ACC112 (cell line): ENCODE data around the gene PBXIP1.

Experiments
- H2AFZ ChIP-seq: fragments of 200-600 bp; sonication (generic); one replicate; pipeline ENCODE4 v1.6.0; 2017; ENCODE audit warnings: antibody characterized with exemption, low read length; ENCODE audit not compliant: unreplicated experiment
- H3K27ac ChIP-seq: fragments of 200-600 bp; sonication (generic); 2 replicates; pipeline ENCODE4 v1.5.1; 2014; ENCODE audit warnings: low read depth, mild to moderate bottlenecking, antibody characterized with exemption, low read length, moderate library complexity
- H3K27me3 ChIP-seq: fragments of 200-600 bp; sonication (generic); 2 replicates; pipeline ENCODE4 v1.6.1; 2014; ENCODE audit warnings: mild to moderate bottlenecking, antibody characterized with exemption, low read length, moderate library complexity, mixed read lengths; ENCODE audit not compliant: insufficient read depth
- H3K36me3 ChIP-seq: fragments of 200-600 bp; sonication (generic); 2 replicates; pipeline ENCODE4 v1.6.1; 2016; ENCODE audit warnings: mild to moderate bottlenecking, antibody characterized with exemption, low read length, moderate library complexity, mixed read lengths; ENCODE audit not compliant: insufficient read depth
- H3K4me1 ChIP-seq: fragments of 200-600 bp; sonication (generic); one replicate; pipeline ENCODE4 v1.6.1; 2016; ENCODE audit warnings: low read length, mixed read lengths; ENCODE audit not compliant: insufficient read depth, unreplicated experiment, control insufficient read depth
- H3K4me3 ChIP-seq: fragments of 200-600 bp; sonication (generic); 2 replicates; pipeline ENCODE4 v1.5.1; 2014; ENCODE audit warnings: mild to moderate bottlenecking, low read depth, low read length
- H3K79me2 ChIP-seq: fragments of 200-600 bp; sonication (generic); one replicate; pipeline ENCODE4 v1.6.0; 2016; ENCODE audit warnings: low read length; ENCODE audit not compliant: control insufficient read depth, unreplicated experiment, insufficient read depth

The PBXIP1 gene

GRCh38 chr1:154941333-154942013, 14.4 kb downstream of the PBXIP1 start:
- no peak overlapping the region for H3K27ac ChIP-seq
- H3K4me3 ChIP-seq = no peak overlapping the region
- H3K79me2 ChIP-seq = no peaks in the 10 kb centered on the region
- peaks cover 19% of the 10 kb centered on the region for H3K4me1 ChIP-seq
- H3K27me3 ChIP-seq = no peaks in the 10 kb centered on the region
- H2AFZ ChIP-seq = no peak overlapping the region
- no peaks in the 10 kb centered on the region for H3K36me3 ChIP-seq

- Histone ChIP-seq H3K79me2 (peaks cover 4% of the 10 kb centered on the region), H3K4me3 (no peak overlapping the region), H3K27ac (no peak overlapping the region), H2AFZ (no peak overlapping the region), H3K4me1 (peaks cover 22% of the 10 kb centered on the region), H3K27me3 (no peaks in the 10 kb centered on the region), H3K36me3 (no peaks in the 10 kb centered on the region)
Observed at GRCh38 chr1:154940651-154941194, 15.2 kb downstream of the PBXIP1 start.

GRCh38 chr1:154940213-154940560, 15.7 kb downstream of the PBXIP1 start:
- H3K4me3 ChIP-seq = no peak overlapping the region
- H3K79me2 ChIP-seq = peaks cover 10% of the 10 kb centered on the region
- H3K4me1 ChIP-seq = peaks cover 26% of the 10 kb centered on the region
- H3K27me3 ChIP-seq = no peaks in the 10 kb centered on the region
- H3K36me3 ChIP-seq = no peaks in the 10 kb centered on the region
- H3K27ac ChIP-seq = no peak overlapping the region
- no peak overlapping the region for H2AFZ ChIP-seq

GRCh38 chr1:154938604-154939399, 17.1 kb downstream of the PBXIP1 start:
- Histone ChIP-seq H3K27me3 (no peaks in the 10 kb centered on the region), H3K79me2 (peaks cover 11% of the 10 kb centered on the region), H3K4me3 (no peak overlapping the region), H3K36me3 (no peaks in the 10 kb centered on the region), H3K27ac (peak overlapping the region; percentile 92; the same call in 1 of the 2 replicates), H3K4me1 (peaks cover 18% of the 10 kb centered on the region), H2AFZ (no peak overlapping the region)

- Histone ChIP-seq H3K27ac (peak overlapping the region; percentile 92), H3K4me1 (peaks cover 17% of the 10 kb centered on the region), H3K36me3 (no peaks in the 10 kb centered on the region), H3K27me3 (no peaks in the 10 kb centered on the region), H3K79me2 (peaks cover 11% of the 10 kb centered on the region), H3K4me3 (peak overlapping the region; percentile 79), H2AFZ (peak overlapping the region; percentile 66)
Observed at GRCh38 chr1:154937988-154938386, 17.9 kb downstream of the PBXIP1 start.

GRCh38 chr1:154937085-154937987, 18.6 kb downstream of the PBXIP1 start:
- peaks cover 11% of the 10 kb centered on the region for H3K79me2 ChIP-seq
- peak overlapping the region; percentile 92 for H3K27ac ChIP-seq
- H3K27me3 ChIP-seq = no peaks in the 10 kb centered on the region
- peak overlapping the region; percentile 66 for H2AFZ ChIP-seq
- H3K4me1 ChIP-seq = peaks cover 17% of the 10 kb centered on the region
- peak overlapping the region; percentile 79 for H3K4me3 ChIP-seq
- H3K36me3 ChIP-seq = no peaks in the 10 kb centered on the region

- Histone ChIP-seq H3K27me3 (no peaks in the 10 kb centered on the region), H3K36me3 (no peaks in the 10 kb centered on the region), H3K4me3 (peak within 1 kb of the TSS; percentile 79), H3K79me2 (peaks cover 11% of the 10 kb centered on the region), H3K27ac (peak within 1 kb of the TSS; percentile 92), H3K4me1 (peaks cover 17% of the 10 kb centered on the region), H2AFZ (peak within 1 kb of the TSS; percentile 66)
Observed at GRCh38 chr1:154936555-154937084, 19.3 kb downstream of the PBXIP1 start, which contains the start of gene PMVK. Gene PMVK (minus strand): TSS chr1:154936719. CDS start chr1:154936685, 34 bp downstream.

GRCh38 chr1:154935749-154936554, 19.9 kb downstream of the PBXIP1 start:
- H3K79me2 ChIP-seq = peaks cover 11% of the 10 kb centered on the region

GRCh38 chr1:154934358-154934948, 21.4 kb downstream of the PBXIP1 start:
- Histone ChIP-seq H3K79me2 (peaks cover 11% of the 10 kb centered on the region), H2AFZ (no peak overlapping the region), H3K27me3 (no peaks in the 10 kb centered on the region), H3K4me3 (no peak overlapping the region), H3K36me3 (no peaks in the 10 kb centered on the region), H3K27ac (no peak overlapping the region), H3K4me1 (peaks cover 17% of the 10 kb centered on the region)

More at GRCh38 chr1:154935749-154936554, 19.9 kb downstream of the PBXIP1 start:
- no peaks in the 10 kb centered on the region for H3K27me3 ChIP-seq
- H3K36me3 ChIP-seq = no peaks in the 10 kb centered on the region
- H3K4me1 ChIP-seq = peaks cover 17% of the 10 kb centered on the region
- H3K4me3 ChIP-seq = peak overlapping the region; percentile 79
- peak overlapping the region; percentile 92 for H3K27ac ChIP-seq
- H2AFZ ChIP-seq = peak overlapping the region; percentile 66
